Prostate gland (tissue), 2 donors: Measurements from ENCODE around the gene LCN12.

Experiments
- CTCF ChIP-seq, 4 experiments: fragments of 200-600 bp in 2 of 4; fragments of 450-650 bp in 2 of 4; sonication (generic) in 2 of 4; IDR thresholded peaks; 1 replicate in 3 of 4; 2 replicates in 1 of 4; pipeline ENCODE4 v1.5.1; 2016 to 2019; ENCODE audit warnings: antibody characterized with exemption in 4 of 4, mild to moderate bottlenecking in 2 of 4, moderate library complexity in 2 of 4
- POLR2A ChIP-seq: fragments of 450-650 bp; IDR thresholded peaks from one replicate; pipeline ENCODE4 v1.6.1; 2016; ENCODE audit warnings: antibody characterized with exemption, mild to moderate bottlenecking
- POLR2AphosphoS5 ChIP-seq: sonication (generic); formaldehyde crosslinking; IDR thresholded peaks from one replicate; pipeline ENCODE4 v1.6.1; 2017; ENCODE audit warnings: antibody characterized with exemption

- TF ChIP-seq CTCF (IDR thresholded peaks at IDR 0.05) (no peak), POLR2A (no peak), POLR2AphosphoS5 (no peak)
Measured at GRCh38 chr9:136982232-136983051, 30.4 kb downstream of the LCN12 start, which contains the start of gene LCNL1.
